ENCODE results near the gene AATK.

GRCh38 chr17:81200695-81201580 lies 34.9 kb upstream of the AATK start:
- peak; percentile 60 to 61 (median 61) for TF ChIP-seq CTCF (optimal IDR thresholded peaks at IDR 0.05 in 1 of 3, IDR thresholded peaks at IDR 0.05 in 1 of 3, conservative IDR thresholded peaks at IDR 0.05 in 1 of 3; ENCODE audit: extremely low read depth in 1 of 3, insufficient read depth in 2 of 3, low read length in 3 of 3)
- no peak for TF ChIP-seq EZH2 (IDR thresholded peaks at IDR 0.05; ENCODE audit: low read length)

Measured in keratinocyte (primary cell).